OCI-LY1 (cell line): ENCODE results near the gene SPHK2.
"Not testable (repeated sequence)": the region's sequence is repeated elsewhere in the genome, so short reads cannot be mapped to it uniquely, and the experiment has no call there.

ENCODE experiments used
- CTCF ChIP-seq: fragments of 200-600 bp; sonication (generic), shearing (Covaris generic); IDR thresholded peaks from 2 replicates; pipeline ENCODE4 v1.5.1; 2017; ENCODE audit warnings: mild to moderate bottlenecking, antibody characterized with exemption, low read length, moderate library complexity, mixed read lengths
- EZH2 ChIP-seq: fragments of 200-600 bp; sonication (generic), shearing (Covaris generic); IDR thresholded peaks from 2 replicates; pipeline ENCODE4 v1.8.0; 2017; ENCODE audit warnings: borderline replicate concordance, mixed run types, mild to moderate bottlenecking, antibody characterized with exemption, low read length, moderate library complexity, mixed read lengths

- TF ChIP-seq CTCF, EZH2: not testable (repeated sequence)
These were observed 60.7 kb downstream of the SPHK2 start for GRCh38 chr19:48680006-48680405.
